OCI-LY7 (cell line): ENCODE measurements around the gene ITPRID2. TPM values are rescaled to one million over a fixed set of nuclear protein-coding genes. Genes with fewer than 3 reads are reported as not detected.

Experiments
- BruUV-seq: library from RNA; stranded (reverse); fragments of 400-500 nt; replicated peaks from 2 replicates; lab custom pipeline; 2021; lab: Mats Ljungman, UMichigan
- CTCF ChIA-PET: fragments of 300-600 bp; sonication (Branson Sonifier 250); formaldehyde crosslinking; loops from one replicate; lab custom pipeline; 2022; ENCODE audit warnings: antibody characterized with exemption; ENCODE audit not compliant: unreplicated experiment; lab: Charles Lee
- POLR2A ChIA-PET: fragments of 300-600 bp; sonication (Branson Sonifier 250); formaldehyde crosslinking; loops from one replicate; lab custom pipeline; 2022; ENCODE audit warnings: antibody characterized with exemption; lab: Charles Lee
- DNase-seq: peaks from one replicate; pipeline ENCODE4 v3.0.0-alpha.2; 2015; ENCODE audit warnings: low spot score
- H2AFZ ChIP-seq: fragments of 200-600 bp; sonication (generic), shearing (Covaris generic); 2 replicates; pipeline ENCODE4 v1.6.1; 2014; ENCODE audit warnings: mild to moderate bottlenecking, antibody characterized with exemption, low read length, moderate library complexity
- H3K27ac ChIP-seq: fragments of 200-600 bp; sonication (generic); 2 replicates; pipeline ENCODE4 v1.5.1; 2014; ENCODE audit warnings: mixed run types, low read depth, mild to moderate bottlenecking, moderate library complexity, low read length, inconsistent platforms; ENCODE audit not compliant: poor library complexity, severe bottlenecking
- H3K36me3 ChIP-seq: fragments of 200-600 bp; sonication (generic); 2 replicates; pipeline ENCODE4 v1.6.1; 2014; ENCODE audit warnings: mild to moderate bottlenecking, antibody characterized with exemption, low read length, moderate library complexity, mixed read lengths; ENCODE audit not compliant: insufficient read depth
- H3K4me1 ChIP-seq: fragments of 200-600 bp; sonication (generic); 2 replicates; pipeline ENCODE4 v1.5.1; 2014; ENCODE audit warnings: mild to moderate bottlenecking, low read length; ENCODE audit not compliant: insufficient read depth, poor library complexity, severe bottlenecking
- H3K4me2 ChIP-seq: fragments of 200-600 bp; sonication (generic); 2 replicates; pipeline ENCODE4 v1.6.1; 2014; ENCODE audit warnings: mild to moderate bottlenecking, low read length
- H3K4me3 ChIP-seq: fragments of 200-600 bp; sonication (generic); 2 replicates; pipeline ENCODE4 v1.5.1; 2014; ENCODE audit warnings: mild to moderate bottlenecking, low read depth, low read length; ENCODE audit not compliant: poor library complexity, severe bottlenecking
- H3K79me2 ChIP-seq: fragments of 200-600 bp; sonication (generic); 2 replicates; pipeline ENCODE4 v1.6.1; 2016; ENCODE audit warnings: low read depth, mild to moderate bottlenecking, low read length, moderate library complexity, mixed read lengths; ENCODE audit not compliant: insufficient read depth
- H3K9me2 ChIP-seq: fragments of 200-600 bp; sonication (generic); 2 replicates; pipeline ENCODE4 v1.6.1; 2016; ENCODE audit warnings: mild to moderate bottlenecking, low read length, mixed read lengths; ENCODE audit not compliant: insufficient read depth
- H3K9me3 ChIP-seq: fragments of 200-600 bp; sonication (generic); 2 replicates; pipeline ENCODE4 v1.6.1; 2014; ENCODE audit warnings: mild to moderate bottlenecking, mixed run types, low read length, mixed read lengths
- H4K20me1 ChIP-seq: fragments of 200-600 bp; sonication (generic); 2 replicates; pipeline ENCODE4 v1.6.1; 2014; ENCODE audit warnings: mild to moderate bottlenecking, antibody characterized with exemption, low read length, moderate library complexity, mixed read lengths; ENCODE audit not compliant: insufficient read depth
- EZH2phosphoT487 ChIP-seq: fragments of 200-600 bp; sonication (generic); IDR thresholded peaks from 2 replicates; pipeline ENCODE4 v1.6.1; 2018; ENCODE audit warnings: low read depth, borderline replicate concordance, mild to moderate bottlenecking, mixed run types, antibody characterized with exemption, low read length, moderate library complexity, mixed read lengths
- intact Hi-C: fragments of 100-400 bp; cut with micrococcal nuclease; formaldehyde crosslinking; loops from one replicate; pipeline ENCODE4 v1.10.0; 2022; ENCODE audit not compliant: unreplicated experiment
- total RNA-seq, 2 experiments: library from RNA; depleted of rRNA in 1 of 2; stranded (reverse); fragments of >200 nt in 1 of 2; shearing (Covaris generic) in 1 of 2; gene quantifications; 2 replicates each; pipeline ENCODE4 v1.2.3, GENCODE V29; 2014 to 2022
- TF ChIP-seq, protein P1 (sequence below): fragments of 200-600 bp; sonication (generic); conservative IDR thresholded peaks from 2 replicates; pipeline ENCODE4 v1.5.1; 2014; ENCODE audit warnings: mild to moderate bottlenecking, antibody characterized with exemption, low read length, moderate library complexity, mixed read lengths

ITPRID2 gene
- total RNA-seq, 2 experiments from 2014 or later = 25.9 to 47.5 TPM

GRCh38 chr2:181952404-181953226, 61.1 kb downstream of the ITPRID2 start:
- CTCF ChIA-PET = no interaction called here
- H3K79me2 ChIP-seq = no peaks in the 10 kb centered on the region
- peaks cover 11% of the 10 kb centered on the region for H3K4me1 ChIP-seq
- no peaks in the 10 kb centered on the region for H3K9me2 ChIP-seq
- TF ChIP-seq, protein P1, sequence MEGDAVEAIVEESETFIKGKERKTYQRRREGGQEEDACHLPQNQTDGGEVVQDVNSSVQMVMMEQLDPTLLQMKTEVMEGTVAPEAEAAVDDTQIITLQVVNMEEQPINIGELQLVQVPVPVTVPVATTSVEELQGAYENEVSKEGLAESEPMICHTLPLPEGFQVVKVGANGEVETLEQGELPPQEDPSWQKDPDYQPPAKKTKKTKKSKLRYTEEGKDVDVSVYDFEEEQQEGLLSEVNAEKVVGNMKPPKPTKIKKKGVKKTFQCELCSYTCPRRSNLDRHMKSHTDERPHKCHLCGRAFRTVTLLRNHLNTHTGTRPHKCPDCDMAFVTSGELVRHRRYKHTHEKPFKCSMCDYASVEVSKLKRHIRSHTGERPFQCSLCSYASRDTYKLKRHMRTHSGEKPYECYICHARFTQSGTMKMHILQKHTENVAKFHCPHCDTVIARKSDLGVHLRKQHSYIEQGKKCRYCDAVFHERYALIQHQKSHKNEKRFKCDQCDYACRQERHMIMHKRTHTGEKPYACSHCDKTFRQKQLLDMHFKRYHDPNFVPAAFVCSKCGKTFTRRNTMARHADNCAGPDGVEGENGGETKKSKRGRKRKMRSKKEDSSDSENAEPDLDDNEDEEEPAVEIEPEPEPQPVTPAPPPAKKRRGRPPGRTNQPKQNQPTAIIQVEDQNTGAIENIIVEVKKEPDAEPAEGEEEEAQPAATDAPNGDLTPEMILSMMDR = no peak
- no peak for TF ChIP-seq EZH2phosphoT487
- no peak overlapping the region for H3K4me3 ChIP-seq
- POLR2A ChIA-PET = no interaction called here
- no peak overlapping the region for H3K27ac ChIP-seq
- H3K36me3 ChIP-seq = no peaks in the 10 kb centered on the region
- BruUV-seq = no TSS peak
- DNase-seq = no peak
- intact Hi-C loops = loop anchor here (5.0 kb wide), 1 partner anchor 125 kb away; no protein-coding TSS in a partner anchor
- no peaks in the 10 kb centered on the region for H3K9me3 ChIP-seq
- no peaks in the 10 kb centered on the region for H4K20me1 ChIP-seq
- no peak overlapping the region for H2AFZ ChIP-seq
- no peak overlapping the region for H3K4me2 ChIP-seq

DNA sequence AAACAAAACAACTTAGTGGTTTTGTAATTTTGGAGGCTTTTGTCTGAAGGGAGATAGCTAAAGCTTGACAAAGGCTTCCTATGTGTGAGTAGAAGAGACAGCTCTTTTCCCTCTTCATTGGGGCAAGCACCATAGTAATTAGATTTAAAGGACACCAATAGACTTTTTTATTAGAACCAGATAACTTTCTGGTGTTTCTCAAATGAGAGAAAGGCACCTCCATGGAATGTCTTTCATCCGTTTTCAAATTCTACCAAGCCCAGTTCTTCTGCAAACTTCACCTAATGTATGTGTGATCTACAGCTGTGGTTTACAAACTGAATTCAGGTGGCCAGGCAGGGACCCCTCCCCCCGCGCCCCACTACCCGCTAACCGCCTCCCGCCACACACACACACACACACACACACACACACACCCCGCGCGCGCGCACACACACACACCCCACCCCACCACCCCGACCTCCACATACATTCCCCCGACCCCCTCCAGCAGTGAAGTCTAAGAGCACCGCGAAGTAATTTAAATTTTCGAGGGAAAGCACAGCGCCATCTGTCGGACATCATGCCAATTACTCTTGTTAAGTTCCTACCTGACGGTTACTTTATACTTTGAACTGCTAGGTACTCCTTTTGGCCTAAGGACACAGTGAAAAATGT, 62.5 kb downstream of the ITPRID2 start:
- Histone ChIP-seq H3K4me3 (peak overlapping the region; percentile 61), H2AFZ (peak overlapping the region; percentile 92), H4K20me1 (no peaks in the 10 kb centered on the region), H3K36me3 (no peaks in the 10 kb centered on the region), H3K4me2 (peak overlapping the region; percentile 60), H3K4me1 (peaks cover 11% of the 10 kb centered on the region), H3K9me3 (no peaks in the 10 kb centered on the region), H3K27ac (no peak overlapping the region), H3K79me2 (no peaks in the 10 kb centered on the region), H3K9me2 (no peaks in the 10 kb centered on the region)
- intact Hi-C loops = loop anchor here (2.0 to 5.0 kb wide), 3 partner anchors 37 to 211 kb away; no protein-coding TSS in a partner anchor
- DNase-seq = peak; percentile 84
- ChIA-PET CTCF (interaction anchor here (0.6 kb wide), 1 partner anchor 1083 kb away, joined by 4 read pairs; no protein-coding TSS in a partner anchor), POLR2A (interaction anchor here (0.7 to 1.8 kb wide), 3 partner anchors 27 to 1206 kb away, joined by 3 to 10 read pairs (median 3); no protein-coding TSS in a partner anchor)
- BruUV-seq = no TSS peak
- no peak for TF ChIP-seq EZH2phosphoT487
- TF ChIP-seq, protein P1 = peak; percentile 84
